Endothelial cell of umbilical vein (primary cell): ENCODE results near the gene PTGES2. TPM values are rescaled to one million over a fixed set of nuclear protein-coding genes. Genes with fewer than 3 reads are reported as not detected.

ENCODE experiments used
- BruUV-seq: library from RNA; stranded (reverse); fragments of 400-500 nt; replicated peaks from 2 replicates; lab custom pipeline; 2021; lab: Mats Ljungman, UMichigan
- CTCF ChIA-PET: fragments of 300-600, 350-600 bp; sonication (Branson Sonifier 250); formaldehyde crosslinking; loops from one replicate; lab custom pipeline; 2021; ENCODE audit warnings: antibody characterized with exemption, inconsistent platforms; lab: Charles Lee
- POLR2A ChIA-PET: fragments of 300-600, 350-600 bp; sonication (Branson Sonifier 250); formaldehyde crosslinking; loops from one replicate; lab custom pipeline; 2021; ENCODE audit warnings: antibody characterized with exemption, inconsistent platforms; lab: Charles Lee
- DNase-seq: peaks from one replicate; pipeline ENCODE4 v3.0.0-alpha.2; 2011; ENCODE audit warnings: low read depth, low spot score
- FAIRE-seq: peaks from 2 replicates; lab custom pipeline; 2011; peaks lifted over from hg19 to GRCh38; lab: Jason Lieb, UNC
- H2AFZ ChIP-seq: 2 replicates; pipeline ENCODE4 v1.6.0; 2012; ENCODE audit warnings: low read depth, low read length, control low read depth, inconsistent platforms
- H3K27ac ChIP-seq: 2 replicates; pipeline ENCODE4 v1.5.1; 2011; ENCODE audit warnings: low read depth, mild to moderate bottlenecking, control low read depth, low read length, moderate library complexity; ENCODE audit not compliant: insufficient read depth
- H3K27me3 ChIP-seq, 2 experiments: 2 replicates each; pipeline versions ENCODE4 v1.6.0 to v1.6.1; 2011; ENCODE audit warnings: low read length in 2 of 2, mixed read lengths in 1 of 2; ENCODE audit not compliant: control insufficient read depth in 2 of 2, insufficient read depth in 2 of 2
- H3K36me3 ChIP-seq, 2 experiments: 2 replicates in 1 of 2; 3 replicates in 1 of 2; pipeline ENCODE4 v1.5.1; 2011; ENCODE audit warnings: low read length in 2 of 2, mild to moderate bottlenecking in 1 of 2, moderate library complexity in 1 of 2; ENCODE audit not compliant: control insufficient read depth in 2 of 2, insufficient read depth in 2 of 2; ENCODE audit errors: extremely low read depth in 1 of 2
- H3K4me1 ChIP-seq: 3 replicates; pipeline ENCODE4 v1.5.1; 2011; ENCODE audit warnings: mild to moderate bottlenecking, low read length; ENCODE audit not compliant: control insufficient read depth, insufficient read depth; ENCODE audit errors: extremely low read depth
- H3K4me2 ChIP-seq: 2 replicates; pipeline ENCODE4 v1.6.1; 2011; ENCODE audit warnings: low read length, control low read depth, mixed read lengths; ENCODE audit not compliant: insufficient read depth
- H3K4me3 ChIP-seq, 3 experiments: fragments of 200-600 bp in 1 of 3; sonication (generic), shearing (Covaris generic) in 1 of 3; replicated peaks in 1 of 3; 2 replicates each; pipeline ENCODE4 v1.5.1; 2011 to 2016; ENCODE audit warnings: control low read depth in 3 of 3, low read length in 3 of 3, mild to moderate bottlenecking in 2 of 3, inconsistent platforms in 1 of 3, low read depth in 1 of 3, moderate library complexity in 1 of 3; ENCODE audit not compliant: insufficient read depth in 1 of 3
- H3K79me2 ChIP-seq: 2 replicates; pipeline ENCODE4 v1.6.0; 2012; ENCODE audit warnings: low read length, inconsistent platforms; ENCODE audit not compliant: control insufficient read depth, insufficient read depth
- H3K9ac ChIP-seq: replicated peaks from 2 replicates; pipeline ENCODE3; 2011; ENCODE audit warnings: low read length, control low read depth; ENCODE audit not compliant: insufficient read depth; ENCODE audit errors: extremely low read depth
- H3K9me1 ChIP-seq: replicated peaks from 3 replicates; pipeline ENCODE4 v1.6.0; 2011; ENCODE audit warnings: mild to moderate bottlenecking, low read length; ENCODE audit not compliant: control insufficient read depth, insufficient read depth; ENCODE audit errors: extremely low read depth
- H3K9me3 ChIP-seq: replicated peaks from 2 replicates; pipeline ENCODE4 v1.5.1; 2012; ENCODE audit warnings: low read length, inconsistent platforms; ENCODE audit not compliant: control insufficient read depth, insufficient read depth
- H4K20me1 ChIP-seq: replicated peaks from 2 replicates; pipeline ENCODE3; 2011; ENCODE audit warnings: mild to moderate bottlenecking, low read length; ENCODE audit not compliant: control insufficient read depth, insufficient read depth; ENCODE audit errors: extremely low read depth
- CTCF ChIP-seq, 2 donors: IDR thresholded peaks; 1 replicate in 1 of 2; 2 replicates in 1 of 2; pipeline ENCODE4 v1.5.1; 2011; ENCODE audit warnings: low read length in 2 of 2, mild to moderate bottlenecking in 2 of 2, moderate library complexity in 2 of 2, control low read depth in 1 of 2, inconsistent platforms in 1 of 2, low read depth in 1 of 2; ENCODE audit not compliant: insufficient read depth in 1 of 2; ENCODE audit errors: extremely low read depth in 1 of 2
- EZH2 ChIP-seq: IDR thresholded peaks from 2 replicates; pipeline ENCODE4 v1.6.1; 2012; ENCODE audit warnings: borderline replicate concordance, low read depth, mild to moderate bottlenecking, moderate library complexity, low read length, inconsistent platforms; ENCODE audit not compliant: severe bottlenecking
- FOS ChIP-seq: IDR thresholded peaks from 2 replicates; pipeline ENCODE4 v1.6.1; 2011; ENCODE audit warnings: mild to moderate bottlenecking, low read length, moderate library complexity, borderline replicate concordance; ENCODE audit not compliant: insufficient read depth
- GATA2 ChIP-seq: IDR thresholded peaks from 2 replicates; pipeline ENCODE4 v1.7.0; 2011; ENCODE audit warnings: low read depth, mild to moderate bottlenecking, moderate library complexity, mixed read lengths, low read length; ENCODE audit not compliant: insufficient read length, insufficient read depth
- JUN ChIP-seq: IDR thresholded peaks from 2 replicates; pipeline ENCODE4 v1.6.1; 2011; ENCODE audit warnings: borderline replicate concordance, low read depth; ENCODE audit not compliant: insufficient read length, insufficient read depth
- MAX ChIP-seq: IDR thresholded peaks from 2 replicates; pipeline ENCODE4 v1.6.1; 2011; ENCODE audit not compliant: insufficient read depth, insufficient read length
- MYC ChIP-seq: IDR thresholded peaks from one replicate; pipeline ENCODE4 v1.6.1; 2011; ENCODE audit warnings: mild to moderate bottlenecking, low read depth, low read length
- POLR2A ChIP-seq: IDR thresholded peaks from 2 replicates; pipeline ENCODE4 v1.6.1; 2012; ENCODE audit warnings: low read depth, mild to moderate bottlenecking, control low read depth, low read length
- POLR2AphosphoS5 ChIP-seq: IDR thresholded peaks from 2 replicates; pipeline ENCODE4 v1.6.1; 2012; ENCODE audit warnings: low read depth, mild to moderate bottlenecking, control low read depth, low read length, moderate library complexity; ENCODE audit not compliant: insufficient read depth
- dilution Hi-C: fragments of 300-500 bp; cut with MboI; formaldehyde crosslinking; loops from one replicate; pipeline ENCODE4 v1.15.0; 2019; ENCODE audit warnings: low sequenced_read_pairs; ENCODE audit not compliant: extremely low pct_ligation_motif_present
- intact Hi-C: fragments of 100-400 bp; cut with micrococcal nuclease; formaldehyde crosslinking; loops from one replicate; pipeline ENCODE4 v1.10.0; 2022
- polyA plus RNA-seq, 4 experiments: library from polyadenylated mRNA; depleted of rRNA in 3 of 4; stranded (reverse) in 3 of 4; unstranded in 1 of 4; fragments of >200 nt; gene quantifications; 2 replicates each; pipeline versions ENCODE4 v1.2.1 to v1.2.3, GENCODE V29; 2011 to 2012; ENCODE audit warnings: missing spikeins in 1 of 4
- total RNA-seq: library from RNA; stranded (reverse); gene quantifications from 2 replicates; pipeline ENCODE4 v1.2.3, GENCODE V29; 2021

Gene PTGES2
- total and polyA plus RNA-seq, 2 donors (not counting 3 experiments of a cell fraction or from before 2014, with no cell fraction given) = 64.2 to 69.9 TPM

GRCh38 chr9:128084746-128085145, 42.8 kb downstream of the PTGES2 start:
- H3K27ac ChIP-seq = no peak overlapping the region
- H3K4me3 ChIP-seq = no peak overlapping the region
- no peaks in the 10 kb centered on the region for H3K9me1 ChIP-seq
- FAIRE-seq (no peak), DNase-seq (no peak)
- ChIA-PET POLR2A (no interaction called here), CTCF (interaction anchor here (0.7 to 1.4 kb wide), 8 partner anchors 9 to 142 kb away, joined by 3 to 11 read pairs (median 3); no protein-coding TSS in a partner anchor)
- H3K9ac ChIP-seq = no peak overlapping the region
- H3K36me3 ChIP-seq = no peaks in the 10 kb centered on the region
- intact Hi-C loops (loop anchor here (1.0 to 5.0 kb wide), 3 partner anchors 12 to 141 kb away; no protein-coding TSS in a partner anchor), dilution Hi-C loops (no loop called here)
- no peaks in the 10 kb centered on the region for H3K27me3 ChIP-seq
- no TSS peak for BruUV-seq
- H2AFZ ChIP-seq = no peak overlapping the region
- H3K4me1 ChIP-seq = peaks cover 4% of the 10 kb centered on the region
- H3K79me2 ChIP-seq = peaks cover 7% of the 10 kb centered on the region
- no peaks in the 10 kb centered on the region for H4K20me1 ChIP-seq
- no peak overlapping the region for H3K4me2 ChIP-seq
- H3K9me3 ChIP-seq = no peaks in the 10 kb centered on the region
- TF ChIP-seq FOS (no peak), POLR2AphosphoS5 (no peak), MAX (no peak), CTCF (IDR thresholded peaks at IDR 0.05; ENCODE audit: extremely low read depth in 1 of 2, insufficient read depth in 1 of 2, low read depth in 1 of 2, low read length in 2 of 2) (no peak), JUN (no peak), POLR2A (no peak), MYC (no peak), EZH2 (no peak), GATA2 (no peak)
